Hepatocyte (in vitro differentiated cells): ENCODE data around the gene FILIP1L. TPM values are rescaled to one million over a fixed set of nuclear protein-coding genes. Genes with fewer than 3 reads are reported as not detected.
A peak's percentile ranks its signal among the peaks of the same experiment; 100 is the strongest.

Source experiments
- DNase-seq: peaks from one replicate; pipeline ENCODE4 v3.0.0-alpha.2; 2016; ENCODE audit warnings: low spot score
- H2AFZ ChIP-seq: fragments of 200-600 bp; sonication (generic); 2 replicates; pipeline ENCODE4 v1.6.0; 2016; ENCODE audit warnings: antibody characterized with exemption, mild to moderate bottlenecking
- H3K27ac ChIP-seq: fragments of 200-600 bp; sonication (generic); 2 replicates; pipeline ENCODE4 v1.5.1; 2016; ENCODE audit warnings: mild to moderate bottlenecking
- H3K27me3 ChIP-seq: fragments of 200-600 bp; sonication (generic); 2 replicates; pipeline ENCODE4 v1.6.1; 2016
- H3K36me3 ChIP-seq: fragments of 200-600 bp; sonication (generic); replicated peaks from 2 replicates; pipeline ENCODE4 v1.5.1; 2016; ENCODE audit warnings: low read depth; ENCODE audit not compliant: insufficient read depth
- H3K4me1 ChIP-seq: fragments of 200-600 bp; sonication (generic); 2 replicates; pipeline ENCODE4 v1.5.1; 2016; ENCODE audit warnings: mild to moderate bottlenecking, moderate library complexity; ENCODE audit not compliant: insufficient read depth
- H3K4me2 ChIP-seq: fragments of 200-600 bp; sonication (generic); 2 replicates; pipeline ENCODE4 v1.6.0; 2016
- H3K4me3 ChIP-seq: fragments of 200-600 bp; sonication (generic); 2 replicates; pipeline ENCODE4 v1.5.1; 2016; ENCODE audit warnings: mild to moderate bottlenecking
- H3K79me2 ChIP-seq: fragments of 200-600 bp; sonication (generic); 2 replicates; pipeline ENCODE4 v1.6.0; 2017; ENCODE audit warnings: mild to moderate bottlenecking
- H3K9me2 ChIP-seq: fragments of 200-600 bp; sonication (generic); replicated peaks from 2 replicates; pipeline ENCODE4 v1.6.0; 2017; ENCODE audit warnings: mild to moderate bottlenecking; ENCODE audit not compliant: insufficient read depth
- H3K9me3 ChIP-seq: fragments of 200-600 bp; sonication (generic); 2 replicates; pipeline ENCODE4 v1.5.1; 2016; ENCODE audit warnings: low read depth, mild to moderate bottlenecking
- H4K20me1 ChIP-seq: fragments of 200-600 bp; sonication (generic); 2 replicates; pipeline ENCODE4 v1.6.0; 2016; ENCODE audit warnings: mild to moderate bottlenecking; ENCODE audit not compliant: insufficient read depth, poor library complexity, severe bottlenecking
- CTCF ChIP-seq: fragments of 200-600 bp; sonication (generic); IDR thresholded peaks from 2 replicates; pipeline ENCODE4 v1.5.1; 2016; ENCODE audit warnings: antibody characterized with exemption, mild to moderate bottlenecking; ENCODE audit not compliant: poor library complexity
- EZH2 ChIP-seq: fragments of 200-600 bp; sonication (generic); IDR thresholded peaks from 2 replicates; pipeline ENCODE4 v1.6.1; 2016; ENCODE audit warnings: antibody characterized with exemption, mild to moderate bottlenecking, borderline replicate concordance
- EZH2phosphoT487 ChIP-seq: fragments of 200-600 bp; sonication (generic); IDR thresholded peaks from one replicate; pipeline ENCODE4 v1.6.1; 2018; ENCODE audit warnings: antibody characterized with exemption, mild to moderate bottlenecking, low read depth, moderate library complexity; ENCODE audit not compliant: unreplicated experiment, severe bottlenecking
- WGBS: methylation state at CpG from one replicate; pipeline ENCODE4 v1.1.6; 2016; ENCODE audit warnings: low lambda C conversion rate; ENCODE audit errors: missing lambda C conversion rate; 5-methylcytosine and 5-hydroxymethylcytosine counted together
- polyA plus RNA-seq: library from polyadenylated mRNA; unstranded; fragments of >200 nt; fragmentation: Nextera tagmentation; extraction: Ambion mirVana; gene quantifications from 2 replicates; pipeline ENCODE4 v1.2.1, GENCODE V29; 2016
- total RNA-seq: library from RNA; depleted of rRNA; stranded (reverse); fragments of >200 nt; gene quantifications from 2 replicates; pipeline ENCODE4 v1.2.3, GENCODE V29; 2014

Gene FILIP1L
- total and polyA plus RNA-seq, 2 experiments from 2014 or later, result 48.2 to 49.4 TPM

GRCh38 chr3:100082714-100083113 is 31.6 kb downstream of the FILIP1L start:
- no peaks in the 10 kb centered on the region for H3K9me2 ChIP-seq
- WGBS, result 60% methylated on average over 1 of the region's 1 CpG
- peak overlapping the region; percentile 0 for H3K4me2 ChIP-seq
- no peak for DNase-seq
- H3K36me3 ChIP-seq, result no peaks in the 10 kb centered on the region
- no peak overlapping the region for H3K4me3 ChIP-seq
- peak overlapping the region; percentile 72 for H3K27ac ChIP-seq
- H2AFZ ChIP-seq, result no peak overlapping the region
- H3K27me3 ChIP-seq, result no peaks in the 10 kb centered on the region
- H4K20me1 ChIP-seq, result no peaks in the 10 kb centered on the region
- TF ChIP-seq EZH2phosphoT487, result no peak
- TF ChIP-seq CTCF, result no peak
- no peak for TF ChIP-seq EZH2
- H3K9me3 ChIP-seq, result no peaks in the 10 kb centered on the region
- H3K79me2 ChIP-seq, result no peaks in the 10 kb centered on the region
- H3K4me1 ChIP-seq, result peaks cover 34% of the 10 kb centered on the region

GRCh38 chr3:100081986-100082692 is 32.2 kb downstream of the FILIP1L start:
- H3K27ac ChIP-seq, result peak overlapping the region; percentile 72
- peaks cover 36% of the 10 kb centered on the region for H3K4me1 ChIP-seq
- H3K9me3 ChIP-seq, result no peaks in the 10 kb centered on the region
- H4K20me1 ChIP-seq, result no peaks in the 10 kb centered on the region
- no peaks in the 10 kb centered on the region for H3K79me2 ChIP-seq
- H3K9me2 ChIP-seq, result no peaks in the 10 kb centered on the region
- 52% methylated on average over 2 of the region's 2 CpGs for WGBS
- no peak overlapping the region for H3K4me3 ChIP-seq
- TF ChIP-seq EZH2phosphoT487, result no peak
- no peak for TF ChIP-seq CTCF
- DNase-seq, result no peak
- H3K36me3 ChIP-seq, result no peaks in the 10 kb centered on the region
- H3K27me3 ChIP-seq, result no peaks in the 10 kb centered on the region
- no peak overlapping the region for H2AFZ ChIP-seq
- H3K4me2 ChIP-seq, result peak overlapping the region; percentile 0

GRCh38 chr3:100081311-100081710 is 33.0 kb downstream of the FILIP1L start:
- Histone ChIP-seq H3K9me3 (no peaks in the 10 kb centered on the region), H3K79me2 (no peaks in the 10 kb centered on the region), H3K36me3 (no peaks in the 10 kb centered on the region), H3K27me3 (no peaks in the 10 kb centered on the region), H4K20me1 (no peaks in the 10 kb centered on the region), H3K9me2 (no peaks in the 10 kb centered on the region), H3K4me1 (peaks cover 37% of the 10 kb centered on the region), H3K4me2 (no peak overlapping the region), H3K4me3 (no peak overlapping the region), H3K27ac (peak overlapping the region; percentile 72), H2AFZ (no peak overlapping the region)
- WGBS, result 37% methylated on average over 1 of the region's 1 CpG
- TF ChIP-seq EZH2phosphoT487 (no peak), CTCF (no peak)
- DNase-seq, result no peak
